ENCODE data around the gene TEKT2.

DNA sequence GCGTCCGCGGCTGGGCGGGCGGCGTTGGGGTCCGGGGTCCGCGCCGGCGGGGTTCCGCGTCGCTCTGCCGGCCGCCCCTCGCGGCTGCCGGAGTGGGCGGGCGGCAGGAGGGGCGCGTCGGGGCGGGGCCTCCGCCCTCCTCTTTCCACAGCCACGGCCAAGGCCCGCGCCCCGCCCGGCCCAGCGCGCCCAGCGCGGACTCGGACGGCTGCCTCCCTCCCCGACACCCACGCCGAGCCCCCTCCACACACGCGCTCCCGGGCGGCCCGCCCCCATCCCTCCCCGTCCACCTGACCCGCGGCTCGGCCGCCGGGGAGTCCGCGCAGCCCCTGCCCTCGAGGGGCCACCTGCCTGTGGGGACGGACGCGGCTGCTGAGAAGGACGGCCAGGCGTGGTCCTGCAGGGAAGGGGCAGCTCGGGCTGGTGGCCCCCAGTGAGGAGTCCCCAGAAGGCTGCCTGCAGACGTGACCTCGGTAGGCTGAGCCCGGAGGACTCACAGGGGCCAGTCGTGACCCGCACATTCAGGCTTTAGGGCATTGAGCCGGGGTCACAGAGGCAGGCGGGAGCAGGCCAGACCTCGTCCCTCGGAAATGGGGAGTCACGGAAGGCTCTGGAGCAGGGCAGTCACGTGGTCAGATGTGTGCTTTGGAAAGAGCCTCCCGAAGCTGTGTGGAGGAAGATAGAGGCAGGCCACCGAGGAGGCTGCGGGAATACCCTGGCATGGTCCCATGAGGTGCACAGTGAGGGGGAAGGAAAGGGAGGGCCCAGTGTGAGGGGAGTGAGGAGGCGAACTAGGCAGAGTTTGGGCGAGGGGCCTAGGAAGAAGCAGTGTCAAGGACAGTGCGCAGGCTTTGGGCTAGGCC, 41.5 kb downstream of the TEKT2 start, which contains the start of gene COL8A2:
- TF ChIP-seq, protein P1, sequence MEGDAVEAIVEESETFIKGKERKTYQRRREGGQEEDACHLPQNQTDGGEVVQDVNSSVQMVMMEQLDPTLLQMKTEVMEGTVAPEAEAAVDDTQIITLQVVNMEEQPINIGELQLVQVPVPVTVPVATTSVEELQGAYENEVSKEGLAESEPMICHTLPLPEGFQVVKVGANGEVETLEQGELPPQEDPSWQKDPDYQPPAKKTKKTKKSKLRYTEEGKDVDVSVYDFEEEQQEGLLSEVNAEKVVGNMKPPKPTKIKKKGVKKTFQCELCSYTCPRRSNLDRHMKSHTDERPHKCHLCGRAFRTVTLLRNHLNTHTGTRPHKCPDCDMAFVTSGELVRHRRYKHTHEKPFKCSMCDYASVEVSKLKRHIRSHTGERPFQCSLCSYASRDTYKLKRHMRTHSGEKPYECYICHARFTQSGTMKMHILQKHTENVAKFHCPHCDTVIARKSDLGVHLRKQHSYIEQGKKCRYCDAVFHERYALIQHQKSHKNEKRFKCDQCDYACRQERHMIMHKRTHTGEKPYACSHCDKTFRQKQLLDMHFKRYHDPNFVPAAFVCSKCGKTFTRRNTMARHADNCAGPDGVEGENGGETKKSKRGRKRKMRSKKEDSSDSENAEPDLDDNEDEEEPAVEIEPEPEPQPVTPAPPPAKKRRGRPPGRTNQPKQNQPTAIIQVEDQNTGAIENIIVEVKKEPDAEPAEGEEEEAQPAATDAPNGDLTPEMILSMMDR (IDR thresholded peaks at IDR 0.05), result no peak
- TF ChIP-seq POLR2A (IDR thresholded peaks at IDR 0.05), result no peak
